Measurements from ENCODE around the gene ARHGAP18.

GRCh38 chr6:129659590-129660345 is 50.2 kb downstream of the ARHGAP18 start:
- TF ChIP-seq CTCF (IDR thresholded peaks at IDR 0.05; ENCODE audit: low read depth, low read length, poor library complexity, severe bottlenecking) (no peak), EZH2phosphoT487 (IDR thresholded peaks at IDR 0.05; ENCODE audit: borderline replicate concordance, low read length) (no peak)
